Activated CD4-positive, alpha-beta T cell treated with anti-CD3 and anti-CD28 coated beads, Interleukin-10, Interleukin-2, amounts not matched to agents 100 ng/mL and 50 ng/mL, durations not matched to agents 16 hours and 8 hours (primary cell): ENCODE results near the gene ABCC12.
"Not testable (repeated sequence)": the region's sequence is repeated elsewhere in the genome, so short reads cannot be mapped to it uniquely, and the experiment has no call there.

Experiments used
- DNase-seq: peaks from one replicate; pipeline ENCODE4 v3.0.0-alpha.2; 2020

The ABCC12 gene

GRCh38 chr16:48155926-48156789, at the start of gene ABCC12:
Gene ABCC12 (minus strand): TSS chr16:48155993. CDS start chr16:48146424, 9,569 bp downstream.
- no peak for DNase-seq

- no peak for DNase-seq
Observed at GRCh38 chr16:48204825-48205151, 49.0 kb upstream of the ABCC12 start.

GRCh38 chr16:48203974-48204824, 48.4 kb upstream of the ABCC12 start:
- DNase-seq = no peak

GRCh38 chr16:48201515-48202201, 45.9 kb upstream of the ABCC12 start:
- DNase-seq = no peak

GRCh38 chr16:48197294-48197693, 41.5 kb upstream of the ABCC12 start:
- no peak for DNase-seq

- DNase-seq = no peak
Observed at GRCh38 chr16:48194828-48195556, 39.2 kb upstream of the ABCC12 start.

GRCh38 chr16:48193846-48194245, 38.1 kb upstream of the ABCC12 start:
- DNase-seq = no peak

GRCh38 chr16:48188449-48189102, 32.8 kb upstream of the ABCC12 start:
- peak; percentile 61 for DNase-seq

GRCh38 chr16:48187779-48188178, 32.0 kb upstream of the ABCC12 start:
- no peak for DNase-seq

GRCh38 chr16:48184681-48185080, 28.9 kb upstream of the ABCC12 start:
- no peak for DNase-seq

- no peak for DNase-seq
Observed at GRCh38 chr16:48182979-48183537, 27.3 kb upstream of the ABCC12 start.

GRCh38 chr16:48181746-48182520, 26.1 kb upstream of the ABCC12 start:
- not testable (repeated sequence) for DNase-seq

- DNase-seq = no peak
Observed at GRCh38 chr16:48180868-48181480, 25.2 kb upstream of the ABCC12 start.

- no peak for DNase-seq
Observed at GRCh38 chr16:48176635-48177408, 21.0 kb upstream of the ABCC12 start.

- DNase-seq = no peak
Observed at GRCh38 chr16:48173889-48174288, 18.1 kb upstream of the ABCC12 start.

- no peak for DNase-seq
Observed at GRCh38 chr16:48172682-48173081, 16.9 kb upstream of the ABCC12 start.

- no peak for DNase-seq
Observed at GRCh38 chr16:48169896-48170295, 14.1 kb upstream of the ABCC12 start.

GRCh38 chr16:48168075-48168474, 12.3 kb upstream of the ABCC12 start:
- no peak for DNase-seq

- DNase-seq = not testable (repeated sequence)
Observed at GRCh38 chr16:48166617-48167016, 10.8 kb upstream of the ABCC12 start.
